Measurements from ENCODE around the gene FGD2. TPM values are rescaled to one million over a fixed set of nuclear protein-coding genes. Genes with fewer than 3 reads are reported as not detected.

FGD2 gene
- total and polyA plus RNA-seq, 2 donors (not counting 3 experiments of a cell fraction or from before 2014, with no cell fraction given): not detected

DNA sequence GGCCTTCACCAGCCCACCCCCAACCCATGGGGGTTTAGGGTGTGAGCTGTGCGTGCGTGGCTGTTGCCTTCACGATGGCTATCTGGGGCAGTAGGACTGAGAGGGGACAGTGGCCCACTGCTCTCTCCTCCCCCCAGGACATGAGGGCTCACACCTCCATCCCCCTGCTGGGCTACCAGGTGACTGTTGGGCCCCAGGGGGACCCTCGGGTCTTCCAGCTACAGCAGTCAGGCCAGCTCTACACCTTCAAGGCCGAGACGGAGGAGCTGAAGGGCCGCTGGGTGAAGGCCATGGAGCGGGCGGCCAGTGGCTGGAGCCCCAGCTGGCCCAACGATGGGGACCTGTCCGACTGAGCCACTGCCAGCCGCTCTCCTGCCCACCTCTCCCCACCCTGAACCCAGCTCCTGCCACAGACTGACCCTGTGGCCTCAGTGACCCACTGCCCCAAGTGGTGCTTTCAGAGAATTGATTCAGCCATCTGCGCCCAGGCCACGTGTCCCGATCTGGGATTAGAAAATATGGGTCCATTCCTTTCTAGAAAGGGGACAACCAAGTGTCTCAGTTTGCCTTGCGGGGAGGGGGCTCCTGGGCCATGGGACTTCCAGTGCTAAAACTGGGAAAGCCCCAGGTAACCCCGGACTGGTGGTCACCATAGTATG, 22.5 kb downstream of the FGD2 start:
- Histone ChIP-seq H3K27ac (ENCODE audit: insufficient read depth, low read depth, low read length) (no peak overlapping the region), H4K20me1 (replicated peaks; ENCODE audit: control insufficient read depth, extremely low read depth, insufficient read depth, low read length) (no peaks in the 10 kb centered on the region), H3K9ac (replicated peaks; ENCODE audit: extremely low read depth, insufficient read depth, low read length) (no peak overlapping the region), H3K36me3 (ENCODE audit: control insufficient read depth in 2 of 2, extremely low read depth in 1 of 2, insufficient read depth in 2 of 2, low read length in 2 of 2) (no peaks in the 10 kb centered on the region), H3K9me1 (replicated peaks; ENCODE audit: control insufficient read depth, extremely low read depth, insufficient read depth, low read length) (no peaks in the 10 kb centered on the region), H2AFZ (ENCODE audit: low read depth, low read length) (no peak overlapping the region), H3K4me1 (ENCODE audit: control insufficient read depth, extremely low read depth, insufficient read depth, low read length) (no peaks in the 10 kb centered on the region), H3K4me3 (replicated peaks in 1 of 3; ENCODE audit: insufficient read depth in 1 of 3, low read depth in 1 of 3, low read length in 3 of 3) (no peak overlapping the region), H3K9me3 (replicated peaks; ENCODE audit: control insufficient read depth, insufficient read depth, low read length) (no peaks in the 10 kb centered on the region), H3K27me3 (ENCODE audit: control insufficient read depth in 2 of 2, insufficient read depth in 2 of 2, low read length in 2 of 2) (no peaks in the 10 kb centered on the region), H3K79me2 (ENCODE audit: control insufficient read depth, insufficient read depth, low read length) (no peaks in the 10 kb centered on the region), H3K4me2 (ENCODE audit: insufficient read depth, low read length) (no peak overlapping the region)
- no TSS peak for BruUV-seq (replicated peaks)
- FAIRE-seq (no peak), DNase-seq (ENCODE audit: low read depth, low spot score) (no peak)
- ChIA-PET POLR2A (no interaction called here), CTCF (interaction anchor here (0.5 to 6.3 kb wide), 9 partner anchors 8 to 242 kb away, joined by 3 to 92 read pairs (median 47); partner anchors contain the start of gene PIM1)
- intact Hi-C loops (cut with micrococcal nuclease) (loop anchor here (2.0 to 10.0 kb wide), 2 partner anchors 75 to 287 kb away; no protein-coding TSS in a partner anchor), dilution Hi-C loops (cut with MboI; ENCODE audit: extremely low pct_ligation_motif_present, low sequenced_read_pairs) (no loop called here)
- TF ChIP-seq POLR2AphosphoS5 (IDR thresholded peaks at IDR 0.05; ENCODE audit: insufficient read depth, low read depth, low read length): no peak
- no peak for TF ChIP-seq EZH2 (IDR thresholded peaks at IDR 0.05; ENCODE audit: borderline replicate concordance, low read depth, low read length, severe bottlenecking)
- no peak for TF ChIP-seq POLR2A (IDR thresholded peaks at IDR 0.05; ENCODE audit: low read depth, low read length)
- no peak for TF ChIP-seq CTCF (IDR thresholded peaks at IDR 0.05; ENCODE audit: extremely low read depth in 1 of 2, insufficient read depth in 1 of 2, low read depth in 1 of 2, low read length in 2 of 2)
- TF ChIP-seq, protein P1, sequence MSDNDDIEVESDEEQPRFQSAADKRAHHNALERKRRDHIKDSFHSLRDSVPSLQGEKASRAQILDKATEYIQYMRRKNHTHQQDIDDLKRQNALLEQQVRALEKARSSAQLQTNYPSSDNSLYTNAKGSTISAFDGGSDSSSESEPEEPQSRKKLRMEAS (IDR thresholded peaks at IDR 0.05; ENCODE audit: insufficient read depth, insufficient read length): no peak
- TF ChIP-seq MYC (IDR thresholded peaks at IDR 0.05; ENCODE audit: low read depth, low read length): no peak
- TF ChIP-seq GATA2 (IDR thresholded peaks at IDR 0.05; ENCODE audit: insufficient read depth, insufficient read length, low read depth, low read length): no peak
- TF ChIP-seq JUN (IDR thresholded peaks at IDR 0.05; ENCODE audit: borderline replicate concordance, insufficient read depth, insufficient read length, low read depth): no peak
- no peak for TF ChIP-seq FOS (IDR thresholded peaks at IDR 0.05; ENCODE audit: borderline replicate concordance, insufficient read depth, low read length)

All from endothelial cell of umbilical vein (primary cell).